GM21390 (cell line): ENCODE measurements around the gene MCTS1.
"Not testable (repeated sequence)": the region's sequence is repeated elsewhere in the genome, so short reads cannot be mapped to it uniquely, and the experiment has no call there.

Experiments used
- ATAC-seq: cut with Tn5 transposase; IDR thresholded peaks from one replicate; pipeline ENCODE4 v1.9.1; 2021; ENCODE audit not compliant: unreplicated experiment

MCTS1 gene

GRCh38 chrX:120603707-120604360 is at the start of gene MCTS1:
Gene MCTS1 (plus strand): TSS chrX:120604101. CDS start chrX:120604237, 136 bp downstream.
- ATAC-seq, result peak; percentile 95

- no peak for ATAC-seq
Observed at GRCh38 chrX:120556251-120556650, 47.6 kb upstream of the MCTS1 start.

GRCh38 chrX:120559804-120560203 is 44.1 kb upstream of the MCTS1 start:
- no peak for ATAC-seq

GRCh38 chrX:120560405-120560841 is 43.5 kb upstream of the MCTS1 start:
- ATAC-seq, result peak; percentile 40

- ATAC-seq, result peak; percentile 82
Observed at GRCh38 chrX:120560842-120561633, 42.9 kb upstream of the MCTS1 start, which contains the start of gene CUL4B. Gene CUL4B (minus strand): TSS chrX:120560962. CDS start chrX:120560638, 324 bp downstream.

GRCh38 chrX:120561634-120562568 is 42.0 kb upstream of the MCTS1 start:
- ATAC-seq, result no peak

GRCh38 chrX:120562569-120562926 is 41.4 kb upstream of the MCTS1 start:
- ATAC-seq, result no peak

- ATAC-seq, result no peak
Observed at GRCh38 chrX:120564925-120565324, 39.0 kb upstream of the MCTS1 start.

- ATAC-seq, result no peak
Observed at GRCh38 chrX:120566817-120567216, 37.1 kb upstream of the MCTS1 start.

GRCh38 chrX:120568035-120568434 is 35.9 kb upstream of the MCTS1 start:
- no peak for ATAC-seq

GRCh38 chrX:120568609-120569008 is 35.3 kb upstream of the MCTS1 start:
- ATAC-seq, result no peak

- ATAC-seq, result no peak
Observed at GRCh38 chrX:120570011-120570600, 33.8 kb upstream of the MCTS1 start.

GRCh38 chrX:120573806-120574205 is 30.1 kb upstream of the MCTS1 start:
- ATAC-seq, result not testable (repeated sequence)

GRCh38 chrX:120575379-120576114 is 28.4 kb upstream of the MCTS1 start:
- no peak for ATAC-seq

GRCh38 chrX:120585702-120586101 is 18.2 kb upstream of the MCTS1 start:
- no peak for ATAC-seq

GRCh38 chrX:120604361-120604782 is 471 bp downstream of the MCTS1 start:
- ATAC-seq, result peak; percentile 55

GRCh38 chrX:120612086-120612485 is 8.2 kb downstream of the MCTS1 start:
- no peak for ATAC-seq

GRCh38 chrX:120614816-120615215 is 10.9 kb downstream of the MCTS1 start:
- ATAC-seq, result no peak

- ATAC-seq, result peak; percentile 85
Observed at GRCh38 chrX:120617996-120618630, 14.2 kb downstream of the MCTS1 start.

- ATAC-seq, result no peak
Observed at GRCh38 chrX:120625371-120625770, 21.5 kb downstream of the MCTS1 start.
